ENCODE results near the gene ABHD4.

DNA sequence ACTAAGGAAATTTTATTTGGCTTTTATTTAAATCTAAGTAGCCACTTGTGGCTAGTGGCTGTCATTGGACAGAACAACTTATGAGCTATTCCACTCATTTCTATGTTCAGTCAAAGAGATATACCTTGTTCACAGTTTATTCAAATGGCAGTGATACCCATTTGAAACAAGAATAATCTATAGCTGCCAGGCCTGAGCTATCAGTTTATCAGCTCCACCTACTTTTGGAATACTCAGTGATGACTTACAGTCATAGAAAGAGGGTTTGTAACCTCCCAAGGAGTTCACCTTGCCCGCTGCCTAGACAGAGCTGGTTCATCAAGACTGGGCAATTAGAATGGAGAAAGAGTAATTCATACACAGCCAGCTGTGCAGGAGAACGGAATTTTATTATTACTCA is 4.5 kb upstream of the ABHD4 start:
- TF ChIP-seq CTCF (conservative IDR thresholded peaks at IDR 0.05; ENCODE audit: low read length) (no peak), EZH2phosphoT487 (IDR thresholded peaks at IDR 0.05; ENCODE audit: borderline replicate concordance) (no peak)
